Activated CD8-positive, alpha-beta memory T cell treated with anti-CD3 and anti-CD28 coated beads, Interleukin-2, amount 50 U/mL, for 4 hours (primary cell): ENCODE results near the gene KHDC4.
"Not testable (repeated sequence)": the region's sequence is repeated elsewhere in the genome, so short reads cannot be mapped to it uniquely, and the experiment has no call there.

ENCODE experiments used
- DNase-seq: peaks from one replicate; pipeline ENCODE4 v3.0.0-alpha.2; 2020

The KHDC4 gene

DNA sequence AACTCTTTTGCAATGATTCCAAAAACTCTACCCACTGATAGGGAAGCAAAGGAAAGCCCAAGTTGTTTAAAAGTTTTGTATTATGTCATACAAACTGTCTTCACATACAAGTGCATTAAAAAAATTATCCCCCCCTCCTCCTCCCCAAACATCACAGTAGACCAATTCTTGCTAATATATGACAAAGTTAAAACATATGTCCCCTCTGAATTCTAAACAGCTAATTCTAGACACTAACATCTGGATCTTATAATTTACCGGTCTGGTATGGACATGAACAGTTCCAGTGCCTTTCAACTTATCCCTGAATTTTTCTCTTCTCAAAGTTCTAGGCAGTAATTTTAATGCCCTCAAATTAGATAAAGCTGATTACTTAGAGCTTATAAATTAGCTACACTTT is 36.5 kb downstream of the KHDC4 start:
- DNase-seq: no peak

DNA sequence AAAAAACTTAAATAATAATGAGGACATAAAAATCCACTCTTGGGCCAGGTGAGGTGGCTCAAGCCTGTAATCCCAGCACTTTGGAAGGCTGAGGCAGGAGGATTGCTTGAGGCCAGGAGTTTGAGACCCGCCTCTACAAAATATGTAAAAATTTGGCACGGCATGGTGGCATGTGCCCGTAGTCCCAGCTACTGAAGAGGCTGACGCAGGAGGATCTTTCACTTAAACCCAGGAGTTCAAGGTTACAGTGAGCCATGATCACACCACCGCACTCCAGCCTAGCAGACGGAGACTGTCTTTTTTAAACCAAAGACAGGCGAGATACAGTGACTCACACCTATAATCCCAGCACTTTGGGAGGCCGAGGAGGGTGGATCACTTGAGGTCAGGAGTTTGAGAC is 37.7 kb downstream of the KHDC4 start:
- DNase-seq: not testable (repeated sequence)

DNA sequence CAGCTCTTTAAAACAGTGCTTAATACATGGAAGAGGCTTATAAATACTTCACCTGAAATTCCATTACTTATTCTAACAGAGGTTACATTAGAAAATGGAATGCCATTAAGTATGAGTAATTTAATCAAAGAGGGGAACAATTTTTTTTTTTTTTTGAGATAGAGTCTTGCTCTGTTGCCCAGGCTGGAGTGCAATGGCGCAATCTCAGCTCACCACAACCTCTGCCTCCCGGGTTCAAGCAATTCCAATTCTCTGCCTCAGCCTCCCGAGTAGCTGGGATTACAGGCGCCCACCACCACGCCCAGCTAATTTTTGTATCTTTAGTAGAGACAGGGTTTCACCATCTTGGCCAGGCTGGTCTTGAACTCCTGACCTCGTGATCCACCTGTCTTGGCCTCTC is 38.6 kb downstream of the KHDC4 start:
- not testable (repeated sequence) for DNase-seq

DNA sequence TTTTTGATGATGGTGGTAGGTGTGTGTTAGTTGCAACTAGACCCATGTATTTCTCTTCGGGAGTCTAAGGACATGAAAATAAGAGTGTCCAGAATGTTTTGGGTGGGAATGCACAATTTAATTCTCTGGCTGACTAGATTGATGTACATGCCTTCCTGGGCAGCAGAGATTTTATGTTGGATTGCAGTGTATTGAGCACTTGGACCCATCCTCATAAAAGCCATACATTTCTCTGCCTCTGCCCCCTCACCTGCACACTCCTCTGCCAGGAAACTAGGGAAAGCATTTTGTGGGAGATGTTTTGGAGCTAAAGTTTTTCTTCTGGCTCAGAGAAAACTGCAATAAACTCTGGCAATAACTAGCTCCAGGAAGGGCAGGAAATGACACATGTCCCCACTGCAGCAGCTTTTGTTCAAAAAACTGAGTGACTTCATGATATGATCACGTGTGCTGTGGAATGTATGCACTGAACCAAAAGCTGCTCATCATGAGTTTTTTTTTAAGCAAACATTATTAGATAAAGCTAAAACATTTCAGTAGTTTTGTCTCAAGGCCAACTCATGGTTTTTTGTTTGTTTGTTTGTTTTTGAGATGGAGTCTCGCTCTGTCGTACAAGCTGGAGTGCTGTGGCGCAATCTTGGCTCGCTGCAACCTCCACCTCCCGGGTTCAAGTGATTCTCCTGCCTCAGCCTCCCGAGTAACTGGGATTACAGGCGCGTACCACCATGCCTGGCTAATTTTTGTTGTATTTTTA is 40.6 kb downstream of the KHDC4 start:
- no peak for DNase-seq

DNA sequence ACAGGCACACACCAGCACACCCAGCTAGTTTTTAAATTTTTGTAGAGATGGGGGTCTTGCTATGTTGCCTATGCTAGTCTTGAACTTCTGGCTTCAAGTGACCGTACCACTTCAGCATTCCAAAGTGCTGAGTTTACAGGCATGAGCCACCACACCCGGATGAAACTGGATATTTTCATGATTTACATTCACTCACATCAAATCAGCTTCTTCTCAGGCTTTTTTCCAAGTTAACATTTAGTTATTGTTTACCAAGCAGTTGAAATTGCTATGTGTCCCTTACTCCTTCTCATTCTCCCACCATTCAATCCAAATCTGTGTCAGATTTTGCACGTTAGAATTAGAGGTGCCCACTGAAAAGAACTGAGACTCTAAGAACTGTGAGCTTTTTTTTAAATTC is 41.4 kb downstream of the KHDC4 start:
- DNase-seq: no peak

DNA sequence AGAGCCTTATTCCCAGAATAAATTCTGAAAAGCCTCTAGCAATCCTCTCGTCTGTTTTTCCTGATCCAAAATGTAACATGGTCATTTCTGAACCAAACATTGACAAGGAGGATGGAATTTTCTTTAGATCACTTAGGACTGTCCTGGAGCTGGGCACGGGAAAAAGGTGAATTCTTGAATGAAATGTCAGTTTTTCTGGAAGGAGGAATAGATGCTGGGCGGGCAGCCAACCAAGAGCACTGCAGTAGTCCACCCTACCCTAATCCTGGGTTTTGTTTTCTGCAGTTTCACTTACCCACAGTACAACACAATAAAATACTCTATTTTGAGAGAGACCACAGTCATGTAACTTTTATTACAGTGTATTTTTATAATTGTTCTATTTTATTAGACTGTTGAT is 44.0 kb downstream of the KHDC4 start:
- DNase-seq: no peak

DNA sequence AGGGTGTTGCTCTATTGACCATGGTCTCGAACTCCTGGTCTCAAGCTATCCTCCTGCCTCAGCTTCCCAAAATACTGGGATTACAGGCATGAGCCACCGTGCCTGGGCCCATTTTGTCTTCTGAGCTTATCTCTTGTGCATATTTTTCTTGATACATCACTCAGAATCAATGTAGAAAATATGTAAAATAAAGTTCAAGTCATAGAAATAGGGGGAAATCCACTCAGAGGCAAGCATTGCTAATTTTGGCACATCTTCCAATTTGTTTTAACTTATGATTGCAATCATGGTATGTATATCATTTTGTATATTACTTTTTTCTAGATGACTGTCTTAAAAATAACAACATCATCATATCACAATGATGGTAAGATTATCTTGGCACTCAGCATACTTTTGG is 44.6 kb downstream of the KHDC4 start:
- DNase-seq: no peak

DNA sequence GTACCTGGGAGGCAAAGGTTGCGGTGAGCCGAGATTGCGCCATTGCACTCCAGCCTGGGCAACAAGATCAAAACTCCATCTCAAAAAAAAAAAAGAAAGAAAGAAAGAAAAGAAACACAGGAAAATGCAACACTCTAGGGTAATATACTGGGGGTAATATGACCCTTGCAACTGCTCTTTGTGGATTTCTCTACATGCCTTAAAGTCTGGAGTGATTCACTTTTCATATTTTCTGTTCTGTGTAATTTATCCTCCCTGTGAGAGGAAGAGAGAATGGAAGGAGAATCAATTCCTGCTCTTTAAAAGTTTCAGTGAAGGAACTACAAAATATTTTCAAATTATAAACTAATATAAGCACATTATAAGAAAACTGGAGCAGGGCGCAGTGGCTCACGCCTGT is 45.7 kb downstream of the KHDC4 start:
- DNase-seq: no peak

DNA sequence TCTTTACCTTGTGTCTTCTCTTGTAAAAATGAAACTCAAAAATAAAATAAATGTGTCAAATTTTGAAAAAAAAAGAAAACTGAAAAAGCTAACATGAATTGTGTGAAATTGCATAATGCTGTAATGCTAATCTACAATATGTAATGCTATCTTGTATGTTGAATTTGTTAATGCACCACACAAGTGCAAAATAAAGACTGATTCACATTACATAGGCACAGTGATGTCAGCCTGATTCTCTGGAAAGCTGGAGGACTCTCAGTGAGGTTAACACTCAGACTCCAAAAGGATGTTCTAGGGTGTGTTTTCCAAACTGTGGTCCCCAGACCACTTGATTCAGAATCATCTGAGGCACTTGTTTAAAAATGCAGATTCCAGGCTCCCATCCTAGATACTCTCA is 49.2 kb downstream of the KHDC4 start:
- no peak for DNase-seq

DNA sequence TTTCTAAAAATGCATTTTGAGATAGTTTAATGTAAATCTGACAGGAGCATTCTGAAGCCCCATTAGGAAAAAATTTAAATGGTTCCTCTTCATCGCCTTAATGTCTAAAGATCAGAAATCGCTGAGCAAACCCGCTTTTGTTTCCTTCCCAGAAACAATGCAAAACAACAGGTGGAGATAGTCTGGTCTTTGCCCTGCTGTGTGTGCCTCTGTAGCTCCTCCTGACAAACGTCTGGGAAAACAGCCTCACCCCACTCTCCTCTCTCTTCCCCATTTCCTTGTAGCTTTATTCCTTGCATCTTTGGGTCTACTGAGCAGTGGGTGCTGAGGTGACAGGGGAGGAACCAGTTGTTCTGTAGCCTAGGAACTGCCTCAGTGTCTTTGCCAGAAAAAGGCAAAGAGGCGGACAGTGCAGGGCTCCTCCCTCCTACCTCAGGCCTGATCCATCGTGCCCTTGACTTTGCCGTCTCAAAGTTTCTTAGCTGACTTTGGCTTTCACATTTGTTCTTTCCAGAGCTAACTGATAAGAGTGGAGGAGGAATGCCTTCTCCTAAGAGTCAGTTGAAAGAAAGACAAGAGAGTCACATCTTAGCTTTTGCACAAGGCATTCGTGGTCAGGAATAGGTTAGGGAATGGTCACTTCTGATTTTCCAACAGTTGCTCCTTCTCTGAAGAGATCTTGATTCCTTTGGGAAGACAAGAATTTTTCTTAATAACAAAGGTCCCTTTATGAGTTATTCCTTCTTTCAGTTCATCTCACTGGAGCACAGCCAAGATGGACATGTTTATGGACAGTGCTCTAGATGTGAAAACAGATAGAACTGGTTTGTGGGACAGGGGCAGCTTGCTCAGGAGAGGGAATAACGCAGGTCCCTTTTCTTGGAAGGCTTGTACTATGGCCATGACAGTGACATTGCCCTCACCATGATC is 49.9 kb downstream of the KHDC4 start:
- no peak for DNase-seq

DNA sequence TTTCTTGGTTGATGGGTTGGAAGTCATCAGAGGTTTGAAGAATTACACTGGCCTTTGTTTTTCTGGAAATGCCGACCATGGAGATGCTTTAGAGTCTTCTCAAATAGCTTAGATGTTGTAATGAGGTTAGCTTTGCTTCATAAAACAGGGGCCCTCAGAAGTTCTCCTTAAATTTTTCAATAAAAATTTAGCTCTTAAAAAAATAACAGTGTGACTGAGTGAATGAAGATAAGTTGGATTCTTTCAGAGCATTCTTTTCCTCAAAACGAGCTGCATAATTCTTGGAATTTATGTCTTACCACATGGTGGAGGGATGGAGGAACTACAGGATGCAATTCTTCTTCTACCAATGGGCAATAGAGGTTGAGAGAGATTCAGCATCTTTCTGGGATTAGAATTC is 51.4 kb downstream of the KHDC4 start:
- no peak for DNase-seq

DNA sequence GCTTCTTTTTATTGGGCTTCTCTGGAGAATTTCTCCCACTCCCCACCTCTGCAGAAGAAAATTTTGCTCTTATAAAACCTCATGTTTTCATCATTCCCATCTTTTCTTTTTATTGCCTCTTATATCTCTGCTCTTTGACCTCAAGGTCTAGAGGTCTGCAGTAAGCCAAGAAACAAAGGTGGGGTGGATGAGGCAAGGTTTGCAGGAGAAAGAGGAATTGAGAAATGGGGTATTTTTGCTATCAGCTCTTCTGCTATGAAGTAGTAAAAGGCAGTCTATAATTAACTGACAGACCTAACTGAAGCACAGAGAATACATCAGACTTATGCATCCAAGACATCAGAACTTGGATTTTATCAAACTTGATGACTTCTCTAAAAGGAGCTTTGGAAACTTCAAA is 52.0 kb downstream of the KHDC4 start:
- DNase-seq: no peak

DNA sequence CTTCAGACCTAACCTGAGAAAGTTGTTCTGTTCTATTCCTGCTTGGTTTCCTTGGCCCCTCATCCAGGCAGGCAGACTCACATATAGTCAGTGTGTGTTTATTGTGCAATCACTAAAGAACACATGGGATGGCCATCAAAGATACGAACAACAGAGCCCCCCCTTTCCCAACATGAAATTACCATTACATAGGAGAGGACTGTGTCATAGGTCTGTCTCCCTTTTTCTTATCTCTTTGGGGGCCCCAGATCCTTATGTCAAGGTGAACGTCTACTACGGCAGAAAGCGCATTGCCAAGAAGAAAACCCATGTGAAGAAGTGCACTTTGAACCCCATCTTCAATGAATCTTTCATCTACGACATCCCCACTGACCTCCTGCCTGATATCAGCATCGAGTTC is 53.3 kb downstream of the KHDC4 start:
- no peak for DNase-seq

DNA sequence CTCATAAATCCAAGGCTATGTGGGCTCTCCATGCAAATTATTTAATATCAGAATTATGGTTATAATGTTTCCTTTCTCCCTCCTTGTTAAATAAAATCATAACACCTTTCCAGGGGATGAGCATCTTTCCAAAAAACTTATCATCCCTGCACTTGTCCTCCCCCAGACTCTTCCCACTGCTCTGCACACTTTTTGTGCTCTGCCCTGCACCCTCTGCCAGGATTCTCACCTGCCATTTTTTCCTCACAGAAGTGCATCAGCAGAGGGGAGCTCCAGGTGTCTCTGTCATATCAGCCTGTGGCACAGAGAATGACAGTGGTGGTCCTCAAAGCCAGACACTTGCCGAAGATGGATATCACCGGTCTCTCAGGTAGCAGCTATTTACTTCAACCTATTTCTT is 54.0 kb downstream of the KHDC4 start:
- no peak for DNase-seq

DNA sequence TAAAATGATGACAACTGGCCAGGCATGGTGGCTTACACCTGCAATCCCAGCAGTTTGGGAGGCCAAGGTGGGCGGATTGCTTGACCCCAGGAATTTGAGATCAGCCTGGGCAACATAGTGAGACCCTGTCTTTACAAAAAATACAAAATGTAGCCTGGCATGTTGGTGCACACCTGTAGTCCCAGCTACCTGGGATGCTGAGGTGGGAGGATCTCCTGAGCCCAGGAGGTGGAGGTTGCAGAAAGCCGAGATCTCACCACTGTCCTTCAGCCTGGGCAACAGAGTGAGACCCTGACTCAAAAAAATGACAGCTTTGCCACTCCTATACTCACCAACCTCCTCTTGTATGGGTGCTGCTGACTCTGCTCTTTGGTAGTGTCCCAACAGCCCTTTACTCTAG is 56.3 kb downstream of the KHDC4 start:
- DNase-seq: no peak

DNA sequence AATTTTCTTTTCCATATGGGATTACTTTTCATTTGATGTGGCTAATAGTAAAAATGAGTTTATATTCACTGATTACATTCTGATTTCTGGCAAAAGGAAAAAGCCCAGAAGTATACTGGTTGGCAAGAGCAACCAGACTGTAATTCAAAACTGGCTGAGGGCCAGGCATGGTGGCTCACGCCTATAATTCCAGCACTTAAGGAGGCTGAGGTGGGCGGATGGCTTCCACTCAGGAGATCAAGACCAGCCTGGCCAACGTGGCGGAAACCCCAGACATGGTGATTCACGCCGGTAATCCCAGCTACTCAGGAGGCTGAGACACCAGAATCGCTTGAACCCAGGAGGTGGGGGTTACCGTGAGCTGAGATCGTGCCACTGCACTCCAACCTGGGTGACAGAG is 60.4 kb downstream of the KHDC4 start:
- DNase-seq: no peak

DNA sequence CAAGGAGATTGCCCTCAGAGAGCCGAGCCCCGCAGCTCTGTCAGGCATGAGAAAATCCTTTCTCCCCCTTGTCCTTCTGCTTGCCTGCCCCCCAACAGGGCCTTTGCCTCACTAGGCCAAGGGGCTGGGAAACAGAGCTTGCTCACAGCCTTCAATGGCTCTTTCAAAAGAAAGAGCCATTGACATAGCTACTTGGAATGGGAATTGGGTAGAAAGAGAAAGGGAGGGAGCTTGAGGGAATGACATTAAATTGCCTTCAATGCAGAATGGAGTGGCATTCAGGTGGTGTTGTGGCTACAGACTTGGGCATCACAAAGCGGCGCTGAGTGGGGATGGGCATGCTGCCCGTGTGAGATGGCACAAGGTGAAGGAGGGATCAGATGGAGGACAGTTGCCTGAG is 61.7 kb downstream of the KHDC4 start:
- no peak for DNase-seq

DNA sequence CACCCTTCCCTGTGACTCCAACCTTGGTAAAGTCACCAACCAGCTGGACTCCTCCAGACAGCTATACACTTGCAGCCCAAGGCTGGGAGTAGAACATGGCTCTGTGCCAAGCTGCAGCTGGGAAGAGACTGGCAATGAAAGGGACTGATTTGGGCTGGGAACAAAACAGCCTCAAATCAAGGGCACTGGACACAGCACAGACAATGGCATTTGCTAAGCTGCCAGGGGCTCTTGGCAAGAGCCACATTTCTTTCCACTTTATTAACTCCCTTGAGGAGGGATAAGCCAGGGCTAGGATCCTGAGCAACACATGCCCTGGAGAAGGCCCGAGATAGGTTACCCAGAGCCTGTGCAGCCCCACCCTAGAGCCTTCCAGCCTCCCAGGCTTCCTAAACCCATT is 62.8 kb downstream of the KHDC4 start:
- DNase-seq: no peak

DNA sequence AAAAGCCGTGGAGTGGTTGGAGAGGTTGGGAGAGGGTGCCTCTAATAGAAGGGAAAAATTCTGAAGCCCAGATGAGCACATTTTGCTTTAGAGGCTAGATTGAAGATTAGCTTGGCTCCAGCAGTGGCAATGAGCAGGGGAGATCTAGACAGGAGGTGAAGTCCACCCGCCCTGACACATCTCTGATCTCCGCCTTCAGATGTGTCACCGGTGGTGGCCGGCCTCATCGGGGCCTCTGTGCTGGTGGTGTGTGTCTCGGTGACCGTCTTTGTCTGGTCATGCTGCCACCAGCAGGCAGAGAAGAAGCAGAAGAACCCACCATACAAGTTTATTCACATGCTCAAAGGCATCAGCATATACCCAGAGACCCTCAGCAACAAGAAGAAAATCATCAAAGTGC is 66.4 kb downstream of the KHDC4 start:
- no peak for DNase-seq

DNA sequence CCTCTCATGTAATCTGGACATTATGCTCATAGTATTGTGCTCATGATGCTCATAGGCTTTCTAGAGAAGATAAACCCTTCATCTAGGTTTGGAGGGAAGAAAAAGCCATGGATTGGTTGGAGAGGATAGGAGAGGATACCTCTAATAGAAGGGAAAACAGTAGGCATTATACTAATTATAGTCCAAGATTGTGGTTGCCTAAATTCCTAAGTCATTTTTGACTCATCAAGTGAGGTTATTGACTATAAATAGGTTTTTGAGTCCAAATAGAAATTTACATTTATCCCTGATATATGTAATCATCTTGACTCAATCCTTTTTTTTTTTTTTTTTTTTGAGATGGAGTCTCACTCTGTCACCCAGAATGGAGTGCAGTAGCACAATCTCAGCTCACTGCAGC is 69.8 kb downstream of the KHDC4 start:
- DNase-seq: no peak
